OCI-M1 (cell line): ENCODE results near the gene EMC1.
"Not testable (repeated sequence)": the region's sequence is repeated elsewhere in the genome, so short reads cannot be mapped to it uniquely, and the experiment has no call there.

ENCODE experiments used
- DNase-seq: peaks from one replicate; lab custom pipeline; 2025; lab: John Stamatoyannopoulos, UW

The EMC1 gene

DNA sequence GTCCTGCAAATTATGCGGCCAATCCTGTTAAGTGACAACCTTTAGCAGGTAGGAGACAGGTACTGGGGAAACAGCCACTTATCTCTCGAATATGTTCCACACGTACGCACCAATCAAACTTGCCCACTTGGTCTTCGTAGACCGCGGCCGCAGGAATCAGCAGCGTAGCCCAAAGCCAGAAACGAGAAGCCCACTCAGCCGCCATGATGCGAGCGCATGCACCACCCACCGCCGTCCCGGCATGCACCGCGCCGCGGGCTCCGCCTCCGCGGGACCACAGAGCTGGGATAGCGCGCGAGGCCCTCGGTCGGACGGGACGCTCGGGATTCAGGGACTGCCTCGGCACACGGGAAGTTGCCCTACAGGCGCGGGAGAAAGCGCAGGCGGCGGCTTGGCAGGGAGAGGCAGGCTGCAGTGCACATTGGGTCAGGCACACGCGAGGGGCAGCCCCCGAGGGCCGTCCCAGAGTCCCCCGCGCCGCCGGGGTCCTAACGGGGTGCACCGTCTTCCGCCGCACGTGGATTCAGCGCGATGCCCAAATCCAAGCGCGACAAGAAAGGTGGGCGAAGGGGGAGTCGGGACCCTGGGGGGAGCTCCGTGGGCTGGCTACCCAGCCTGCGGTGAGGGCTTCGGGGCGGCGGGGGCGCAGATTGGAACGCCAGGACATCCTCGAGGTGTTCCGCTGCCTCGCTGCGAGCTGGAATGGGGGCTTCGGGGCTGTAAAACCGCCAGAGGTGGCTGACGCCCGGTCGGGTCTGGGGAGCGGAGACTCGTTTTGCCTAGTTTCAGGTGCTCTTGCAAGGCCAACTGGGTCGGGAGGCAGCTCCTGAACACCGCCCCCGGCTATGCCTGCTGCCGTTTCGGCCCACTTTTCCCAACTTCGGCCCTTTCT lies at the start of gene EMC1, which contains the start of gene MRTO4:
EMC1 (minus strand) TSS at position 220 of the 892 bp plus-strand sequence; CDS start at position 205, 15 bp downstream.
MRTO4 (plus strand) TSS at position 501 of the 892 bp plus-strand sequence; CDS start at position 532, 31 bp downstream.
- DNase-seq: peak; percentile 91

DNA sequence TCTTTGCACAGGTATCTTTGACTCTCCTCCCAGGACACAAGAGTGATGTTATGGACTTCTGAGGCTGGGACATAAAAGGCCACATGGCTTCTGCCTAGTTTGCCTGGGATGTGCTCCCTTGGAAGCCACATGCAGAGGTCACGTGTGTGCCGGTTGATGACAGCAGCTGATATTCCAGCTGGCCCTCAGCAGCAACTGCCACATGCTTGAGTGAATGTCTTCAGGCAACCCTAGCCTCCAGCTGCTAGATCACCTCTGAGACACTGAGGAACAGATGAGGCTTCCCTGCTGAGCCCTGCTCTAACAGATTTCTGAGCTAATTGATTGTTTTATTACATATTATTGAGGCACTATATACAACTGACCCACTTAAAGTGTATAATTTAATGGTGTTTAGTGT lies 48.9 kb upstream of the EMC1 start:
- DNase-seq: no peak

DNA sequence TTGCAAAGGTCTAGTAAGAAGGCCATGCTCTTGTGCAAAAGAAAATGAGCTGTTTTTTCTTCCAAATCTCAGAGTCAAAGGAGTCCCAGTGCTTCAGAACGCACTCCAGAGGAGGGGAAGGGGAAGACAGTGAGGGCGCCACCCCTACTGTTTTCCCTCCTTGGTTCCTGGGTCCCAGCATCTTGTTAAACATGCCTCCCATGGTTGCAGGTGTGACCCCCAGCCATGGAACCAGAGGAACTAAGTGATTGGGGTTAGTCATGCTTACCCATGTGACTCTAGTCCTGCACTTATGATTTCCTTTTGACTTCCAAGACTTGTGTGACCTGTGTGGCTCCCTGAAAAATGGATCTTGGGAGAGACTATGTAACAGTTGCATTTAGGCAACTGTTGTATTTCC lies 43.3 kb upstream of the EMC1 start:
- DNase-seq: no peak

DNA sequence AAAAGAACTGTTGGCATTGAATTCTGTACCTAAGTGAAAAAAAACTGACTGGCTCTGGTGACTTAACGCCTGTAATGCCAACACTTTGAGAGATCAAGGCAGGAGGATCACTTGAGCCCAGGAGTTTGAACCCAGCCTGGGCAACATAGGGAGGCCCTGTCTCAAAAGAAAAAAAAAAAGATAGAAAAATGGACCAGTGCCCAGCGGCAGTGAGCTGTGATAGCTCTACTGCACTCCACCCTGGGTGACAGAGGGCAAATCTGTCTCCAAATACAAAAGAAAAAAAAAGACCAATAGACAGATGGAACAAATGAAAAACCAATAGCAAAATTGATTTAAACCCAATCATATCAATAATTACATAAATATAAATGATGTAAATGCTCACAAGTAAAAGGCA lies 37.9 kb upstream of the EMC1 start:
- no peak for DNase-seq

DNA sequence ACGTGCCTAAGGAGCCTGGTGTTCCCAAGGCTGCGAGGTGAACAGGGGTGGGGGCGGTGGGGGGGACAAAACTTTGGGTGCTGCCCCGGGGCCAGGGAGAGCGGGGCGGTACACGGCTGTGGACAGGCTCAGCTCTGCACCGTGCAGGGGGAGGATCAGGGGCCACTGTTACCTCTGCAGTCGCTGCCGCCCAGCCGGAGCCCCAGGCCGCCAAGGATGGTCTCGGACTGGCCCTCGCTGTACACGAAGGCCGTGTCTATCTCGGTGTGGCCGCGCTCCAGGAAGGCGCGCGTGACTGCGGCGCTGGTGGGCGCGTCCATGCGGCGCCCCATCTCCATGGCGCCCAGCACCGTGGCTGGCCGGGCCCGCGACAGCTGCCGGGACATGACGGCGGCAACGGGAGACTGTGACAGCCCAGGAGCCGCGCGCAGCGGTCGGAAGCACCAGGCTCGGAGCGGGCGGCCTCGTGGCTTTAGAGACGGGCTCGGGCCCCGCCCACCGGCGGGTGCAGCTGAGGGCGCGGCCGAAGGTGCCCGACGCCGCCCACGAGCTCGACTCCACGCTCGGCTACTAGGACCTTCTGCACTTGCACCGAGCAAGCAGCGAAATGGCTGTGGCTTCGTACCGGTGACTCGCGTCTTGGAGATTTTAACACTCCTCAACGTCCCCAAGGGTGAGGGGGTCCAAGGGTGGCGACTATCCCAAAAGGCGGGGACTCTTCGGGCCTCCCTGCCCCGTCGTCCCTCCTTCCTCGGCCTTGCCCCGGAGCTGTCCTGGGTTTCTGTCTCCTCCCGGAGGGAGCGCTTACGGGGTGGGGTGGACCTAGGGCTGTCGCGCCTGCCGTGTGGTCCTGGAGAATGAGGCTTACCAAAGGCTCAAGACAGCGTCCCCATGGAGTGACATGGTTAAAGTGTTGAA lies 37.3 kb upstream of the EMC1 start, which contains the start of gene AKR7A3:
AKR7A3 (minus strand) TSS at position 447 of the 918 bp plus-strand sequence; CDS start at position 386, 61 bp downstream.
- not testable (repeated sequence) for DNase-seq

DNA sequence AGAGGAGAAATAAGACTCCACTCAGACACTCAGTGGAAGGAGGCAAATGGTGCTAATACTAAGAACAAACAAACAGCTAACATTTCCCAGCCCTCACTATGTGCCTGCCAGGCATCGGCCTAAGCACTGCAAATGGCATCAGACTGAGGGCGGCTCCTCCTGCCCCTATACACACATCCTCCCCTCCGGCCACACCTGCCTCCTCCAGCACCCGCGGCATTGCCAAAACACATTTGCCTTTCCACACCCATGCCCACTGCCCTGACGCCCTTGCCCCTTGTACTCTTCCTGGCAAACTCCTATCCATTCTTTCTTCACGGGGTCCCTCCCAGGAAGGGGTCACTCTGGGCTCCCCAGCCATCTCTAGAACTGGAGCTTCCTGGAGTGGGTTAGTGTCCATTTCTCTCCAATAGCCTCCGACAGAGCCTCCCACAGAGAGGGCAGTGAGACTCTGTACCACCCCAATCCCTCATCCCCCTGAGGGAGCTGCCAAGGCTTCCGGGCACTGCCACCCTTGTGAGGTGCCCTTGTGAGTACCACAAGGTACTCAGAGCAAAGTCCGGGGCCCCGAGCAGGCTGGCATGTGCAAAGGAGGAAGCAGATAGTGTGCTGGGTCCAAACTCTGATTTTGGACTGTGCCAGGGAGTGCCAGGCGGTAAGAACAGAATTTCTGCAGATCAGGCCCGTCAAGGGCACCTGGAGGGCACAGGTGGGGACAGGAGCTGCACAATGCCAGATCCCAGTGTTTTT lies 36.3 kb upstream of the EMC1 start:
- no peak for DNase-seq

DNA sequence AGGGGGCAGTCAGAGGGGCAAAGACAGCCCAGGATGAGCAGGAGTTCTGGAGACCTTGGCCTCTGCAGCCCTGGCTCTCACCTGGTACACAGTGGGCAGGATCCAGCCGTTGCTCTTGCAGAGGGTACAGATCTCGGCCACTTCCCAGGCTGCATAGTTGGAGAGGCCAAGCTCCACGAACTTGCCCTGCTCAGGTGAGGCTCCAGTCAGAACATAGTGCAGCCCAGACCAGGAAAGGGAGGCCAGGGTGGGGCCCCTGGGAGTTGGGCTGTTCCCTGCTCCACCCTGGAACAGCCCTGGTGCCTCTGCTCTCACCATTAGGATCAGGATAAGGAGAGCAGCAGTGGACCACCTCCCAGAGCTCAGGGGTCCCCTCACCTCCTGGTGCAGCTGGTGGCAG lies 34.5 kb upstream of the EMC1 start:
- DNase-seq: not testable (repeated sequence)

DNA sequence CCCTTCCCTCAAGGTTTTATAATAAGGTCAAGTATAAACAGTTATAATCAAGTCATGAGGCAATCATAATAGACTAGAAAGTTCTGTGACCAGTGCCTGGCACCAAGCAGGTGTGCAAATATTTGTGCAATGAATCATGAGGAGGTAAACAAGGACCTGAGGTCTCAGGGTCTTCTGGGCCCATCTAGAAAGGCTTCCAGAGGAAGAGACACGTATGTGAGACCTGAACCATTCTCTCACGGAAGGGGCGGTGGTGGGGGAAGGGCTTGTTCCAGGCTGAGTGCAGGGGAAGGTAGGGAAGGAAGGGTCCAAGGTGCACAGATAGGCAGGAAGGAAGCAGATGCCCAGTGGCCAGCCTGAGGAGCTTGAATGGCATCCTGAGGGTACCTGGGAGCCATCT lies 34.0 kb upstream of the EMC1 start:
- DNase-seq: not testable (repeated sequence)

DNA sequence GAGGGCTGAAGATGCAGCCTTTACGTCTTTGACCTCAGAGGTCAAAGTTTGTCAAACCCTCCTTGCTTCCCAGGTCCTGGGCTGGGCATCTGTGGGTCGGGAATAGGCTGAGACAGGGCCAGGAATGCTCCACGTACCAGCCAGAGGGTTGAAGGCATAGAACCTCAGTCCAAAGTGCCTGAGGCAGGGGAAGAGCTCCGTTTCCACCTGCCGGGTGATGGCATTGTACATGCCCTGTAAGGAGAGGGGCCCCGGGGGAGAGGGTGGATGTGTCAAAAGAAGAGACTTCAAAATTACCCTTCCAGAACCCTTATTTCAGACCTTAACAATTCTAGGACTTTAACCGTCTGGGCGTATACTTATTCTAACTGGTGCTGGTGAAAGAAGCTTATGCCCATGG lies 33.6 kb upstream of the EMC1 start:
- no peak for DNase-seq

DNA sequence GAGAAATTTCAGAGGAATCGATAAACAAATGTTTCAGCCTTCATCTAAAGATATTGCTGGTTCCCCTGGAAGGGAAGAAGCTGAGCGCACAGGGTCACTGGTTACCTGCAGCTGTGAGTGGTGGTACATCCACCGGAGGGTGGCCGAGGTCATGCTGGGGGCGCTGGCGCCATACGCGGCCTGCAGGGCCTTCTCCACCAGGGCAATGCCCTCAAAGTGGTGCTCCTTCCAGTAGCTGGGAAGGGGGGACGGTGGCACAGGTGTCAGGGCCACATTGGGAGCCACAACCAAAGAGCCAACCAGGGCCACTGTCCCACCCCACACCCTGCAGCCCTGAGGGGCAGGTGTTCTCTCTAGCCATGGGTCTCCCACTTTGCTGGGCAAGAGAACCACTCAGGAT lies 32.6 kb upstream of the EMC1 start:
- DNase-seq: no peak

DNA sequence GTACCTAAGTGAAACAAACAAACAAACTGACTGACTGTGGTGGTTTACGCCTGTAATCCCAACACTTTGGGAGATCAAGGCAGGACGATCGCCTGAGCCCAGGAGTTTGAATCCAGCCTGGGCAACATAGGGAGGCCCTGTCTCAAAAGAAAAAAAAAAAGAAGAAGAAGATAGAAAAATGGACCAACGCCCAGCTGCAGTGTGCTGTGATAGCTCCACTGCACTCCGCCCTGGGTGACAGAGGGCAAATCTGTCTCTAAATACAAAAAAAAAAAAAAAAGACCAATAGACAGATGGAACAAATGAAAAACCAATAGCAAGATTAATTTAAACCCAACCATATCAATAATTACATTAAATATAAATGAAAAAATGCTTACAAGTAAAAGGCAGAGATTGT lies 23.3 kb upstream of the EMC1 start:
- DNase-seq: no peak

DNA sequence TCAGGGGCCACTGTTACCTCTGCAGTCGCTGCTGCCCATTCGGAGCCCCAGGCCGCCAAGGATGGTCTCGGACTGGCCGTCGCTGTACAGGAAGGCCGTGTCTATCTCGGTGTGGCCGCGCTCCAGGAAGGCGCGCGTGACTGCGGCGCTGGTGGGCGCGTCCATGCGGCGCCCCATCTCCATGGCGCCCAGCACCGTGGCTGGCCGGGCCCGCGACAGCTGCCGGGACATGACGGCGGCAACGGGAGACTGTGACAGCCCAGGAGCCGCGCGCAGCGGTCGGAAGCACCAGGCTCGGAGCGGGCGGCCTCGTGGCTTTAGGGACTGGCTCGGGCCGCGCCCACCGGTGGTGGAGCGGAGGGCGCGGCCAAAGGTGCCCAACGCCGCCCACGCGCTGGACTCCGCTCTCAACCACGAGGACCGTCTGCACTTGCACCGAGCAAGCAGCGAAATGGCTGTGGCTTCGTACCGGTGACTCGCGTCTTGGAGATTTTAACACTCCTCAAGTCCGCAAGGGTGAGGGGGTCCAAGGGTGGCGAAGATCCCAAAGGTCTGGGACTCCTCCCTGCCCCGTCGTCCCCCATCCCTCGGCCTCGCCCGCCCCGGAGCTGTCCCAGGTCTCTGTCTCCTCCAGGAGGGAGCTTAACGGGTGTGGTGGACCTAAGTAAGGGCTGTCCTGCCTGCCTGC lies 22.7 kb upstream of the EMC1 start:
- not testable (repeated sequence) for DNase-seq

DNA sequence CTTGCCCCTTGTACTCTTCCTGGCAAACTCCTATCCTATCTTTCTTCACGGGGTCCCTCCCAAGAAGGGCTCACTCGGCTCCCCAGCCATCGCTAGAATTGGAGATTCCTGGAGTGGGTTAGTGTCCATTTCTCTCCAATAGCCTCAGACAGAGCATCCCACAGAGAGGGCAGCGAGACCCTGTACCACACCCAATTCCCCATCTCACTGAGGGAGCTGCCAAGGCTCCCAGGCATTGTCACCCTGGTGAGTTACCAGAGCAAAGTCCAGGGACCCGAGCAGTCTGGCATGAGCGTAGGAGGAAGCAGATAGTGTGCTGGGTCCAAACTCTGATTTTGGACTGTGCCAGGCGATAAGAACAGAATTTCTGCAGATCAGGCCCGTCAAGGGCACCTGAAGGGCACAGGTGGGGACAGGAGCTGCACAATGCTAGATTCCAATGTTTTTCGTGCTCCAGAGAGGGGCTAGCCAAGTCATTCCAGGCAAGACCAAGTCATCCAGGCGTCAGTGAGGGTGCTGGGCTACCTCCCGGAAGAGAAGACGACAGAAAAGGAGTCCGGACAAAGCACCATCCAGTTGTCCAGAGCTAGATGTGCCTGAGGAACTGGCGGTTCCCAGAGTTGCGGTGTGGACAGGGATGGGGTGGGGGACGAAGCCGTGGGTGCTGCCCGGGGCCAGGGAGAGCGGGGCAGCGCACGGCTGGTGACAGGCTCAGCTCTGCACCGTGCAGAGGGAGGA lies 22.0 kb upstream of the EMC1 start:
- no peak for DNase-seq

DNA sequence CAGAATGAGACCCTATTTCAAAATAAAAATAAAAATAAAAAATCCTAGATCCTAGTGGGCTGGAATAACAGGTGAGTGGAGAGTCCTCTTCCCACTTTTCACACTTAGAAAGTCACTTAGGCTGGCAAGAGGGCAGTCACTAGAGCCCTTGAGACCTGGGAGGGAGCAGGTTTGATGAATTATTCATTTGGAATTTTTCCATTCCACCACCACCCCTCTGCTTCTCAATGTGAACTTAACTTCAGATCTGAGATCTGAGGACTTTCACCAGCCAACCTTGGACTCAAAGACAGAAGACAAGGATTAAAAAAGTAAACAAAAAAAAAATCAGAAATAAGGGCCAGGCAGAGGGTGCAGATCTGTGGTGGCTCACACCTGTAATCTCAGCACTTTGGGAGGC lies 20.7 kb upstream of the EMC1 start:
- DNase-seq: no peak

DNA sequence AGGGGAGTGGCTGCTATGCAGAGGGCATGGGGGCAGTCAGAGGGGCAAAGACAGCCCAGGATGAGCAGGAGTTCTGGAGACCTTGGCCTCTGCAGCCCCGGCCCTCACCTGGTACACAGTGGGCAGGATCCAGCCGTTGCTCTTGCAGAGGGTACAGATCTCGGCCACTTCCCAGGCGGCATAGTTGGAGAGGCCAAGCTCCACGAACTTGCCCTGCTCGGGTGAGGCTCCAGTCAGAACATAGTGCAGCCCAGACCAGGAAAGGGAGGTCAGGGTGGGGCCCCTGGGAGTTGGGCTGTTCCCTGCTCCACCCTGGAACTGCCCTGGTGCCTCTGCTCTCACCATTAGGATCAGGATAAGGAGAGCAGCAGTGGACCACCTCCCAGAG lies 19.0 kb upstream of the EMC1 start:
- not testable (repeated sequence) for DNase-seq

DNA sequence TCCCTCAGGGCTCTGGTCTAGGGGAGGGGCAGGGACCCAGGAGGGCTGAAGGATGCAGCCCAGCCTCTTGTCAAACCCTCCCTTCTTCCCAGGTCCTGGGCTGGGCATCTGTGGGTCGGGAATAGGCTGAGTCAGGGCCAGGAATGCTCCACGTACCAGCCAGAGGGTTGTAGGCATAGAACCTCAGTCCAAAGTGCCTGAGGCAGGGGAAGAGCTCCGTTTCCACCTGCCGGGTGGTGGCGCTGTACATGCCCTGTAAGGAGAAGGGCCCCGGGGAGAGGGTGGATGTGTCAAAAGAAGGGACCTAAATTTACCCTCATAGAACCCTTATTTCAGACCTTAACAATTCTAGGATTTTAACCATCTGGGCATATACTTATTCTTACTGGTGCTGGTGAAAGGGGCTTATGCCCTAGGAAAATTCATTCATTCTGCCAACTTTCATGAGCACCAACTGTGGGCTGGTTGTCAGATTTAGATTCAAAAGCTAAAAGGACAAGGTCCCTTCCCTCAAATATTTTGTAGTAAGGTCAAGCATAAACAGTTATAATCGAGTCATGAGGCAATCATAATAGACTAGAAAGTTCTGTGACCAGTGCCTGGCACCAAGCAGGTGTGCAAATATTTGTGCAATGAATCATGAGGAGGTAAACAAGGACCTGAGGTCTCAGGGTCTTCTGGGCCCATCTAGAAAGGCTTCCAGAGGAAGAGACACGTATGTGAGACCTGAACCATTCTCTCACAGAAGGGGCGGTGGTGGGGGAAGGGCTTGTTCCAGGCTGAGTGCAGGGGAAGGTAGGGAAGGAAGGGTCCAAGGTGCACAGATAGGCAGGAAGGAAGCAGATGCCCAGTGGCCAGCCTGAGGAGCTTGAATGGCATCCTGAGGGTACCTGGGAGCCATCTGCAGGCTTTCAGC lies 18.4 kb upstream of the EMC1 start:
- DNase-seq: not testable (repeated sequence)

DNA sequence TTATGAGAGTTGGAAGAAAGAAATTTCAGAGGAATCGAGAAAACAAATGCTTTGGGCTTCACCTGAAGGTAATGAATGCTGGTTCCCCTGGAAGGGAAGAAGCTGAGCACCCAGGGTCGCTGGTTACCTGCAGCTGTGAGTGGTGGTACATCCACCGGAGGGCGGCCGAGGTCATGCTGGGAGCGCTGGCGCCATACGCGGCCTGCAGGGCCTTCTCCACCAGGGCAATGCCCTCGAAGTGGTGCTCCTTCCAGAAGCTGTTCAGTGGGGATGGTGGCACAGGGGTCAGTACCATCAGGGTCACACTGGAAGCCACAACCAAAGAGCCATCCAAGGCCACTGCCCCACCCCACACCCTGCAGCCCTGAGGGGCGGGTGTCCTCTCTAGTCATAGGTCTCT lies 17.1 kb upstream of the EMC1 start:
- DNase-seq: no peak

DNA sequence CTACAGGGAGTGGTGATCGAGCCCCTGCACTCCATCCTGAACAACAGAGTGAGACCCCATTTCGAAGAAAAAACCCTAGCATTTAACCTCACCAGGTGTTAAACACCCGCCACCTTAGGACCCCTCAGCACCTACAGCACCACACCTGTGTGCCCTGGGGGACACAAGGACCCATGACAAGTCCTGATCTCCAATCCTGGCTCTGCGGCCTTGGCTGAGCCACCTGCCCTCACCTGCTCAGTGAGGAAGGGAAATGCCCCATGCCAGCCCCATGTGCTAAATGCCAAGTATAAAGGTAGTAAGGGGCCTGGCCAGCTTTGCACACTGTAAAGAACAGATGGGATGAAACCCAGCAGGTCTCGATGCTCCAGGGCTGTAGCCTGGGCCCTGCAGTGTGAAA lies 11.4 kb upstream of the EMC1 start:
- no peak for DNase-seq

DNA sequence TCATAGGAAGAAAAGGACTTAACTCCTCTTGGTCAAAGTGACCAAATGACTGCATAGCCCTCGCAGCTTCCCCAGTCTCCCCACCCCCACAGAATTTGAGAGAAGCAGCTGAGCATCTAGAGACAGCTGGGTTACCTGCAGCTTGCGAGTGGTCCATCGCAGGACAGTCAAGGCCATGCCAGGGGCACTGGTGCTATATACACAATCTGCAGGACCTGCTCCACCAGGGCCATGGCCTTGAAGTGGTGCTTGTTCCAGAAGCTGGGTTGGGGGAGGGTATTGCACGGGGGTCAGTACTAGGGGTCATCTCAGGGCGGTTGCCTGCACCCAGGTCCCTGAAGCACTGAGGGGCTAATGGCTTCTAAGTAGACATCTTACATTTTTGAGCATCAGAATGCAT lies 10.7 kb upstream of the EMC1 start:
- DNase-seq: no peak
